Measurements from ENCODE around the gene MOCS2. TPM values are rescaled to one million over a fixed set of nuclear protein-coding genes. Genes with fewer than 3 reads are reported as not detected.

The MOCS2 gene
- total RNA-seq, 1 experiment from 2014 or later: 14.4 TPM

DNA sequence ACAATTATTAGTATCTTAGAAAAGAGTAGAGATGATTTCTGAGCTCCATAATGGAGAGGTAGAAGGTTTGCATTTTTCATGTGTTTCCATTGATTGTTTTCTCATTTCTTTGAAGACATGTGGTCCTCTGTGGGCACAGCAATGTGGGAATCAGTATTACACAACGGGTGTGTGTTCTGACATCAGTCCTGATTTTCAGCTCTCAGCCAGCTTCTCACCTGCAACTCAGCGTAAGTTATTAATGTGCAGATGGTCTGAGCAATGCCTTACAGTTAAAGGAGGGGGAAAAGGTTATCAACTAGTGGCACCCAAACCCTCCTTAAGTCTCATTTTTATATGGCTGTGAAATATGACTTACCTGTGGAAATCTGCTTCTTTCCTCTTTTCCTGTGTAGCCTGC lies 61.3 kb downstream of the MOCS2 start:
- TF ChIP-seq, protein P1, sequence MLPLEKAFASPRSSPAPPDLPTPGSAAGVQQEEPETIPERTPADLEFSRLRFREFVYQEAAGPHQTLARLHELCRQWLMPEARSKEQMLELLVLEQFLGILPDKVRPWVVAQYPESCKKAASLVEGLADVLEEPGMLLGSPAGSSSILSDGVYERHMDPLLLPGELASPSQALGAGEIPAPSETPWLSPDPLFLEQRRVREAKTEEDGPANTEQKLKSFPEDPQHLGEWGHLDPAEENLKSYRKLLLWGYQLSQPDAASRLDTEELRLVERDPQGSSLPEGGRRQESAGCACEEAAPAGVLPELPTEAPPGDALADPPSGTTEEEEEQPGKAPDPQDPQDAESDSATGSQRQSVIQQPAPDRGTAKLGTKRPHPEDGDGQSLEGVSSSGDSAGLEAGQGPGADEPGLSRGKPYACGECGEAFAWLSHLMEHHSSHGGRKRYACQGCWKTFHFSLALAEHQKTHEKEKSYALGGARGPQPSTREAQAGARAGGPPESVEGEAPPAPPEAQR (CRISPR knock-in tag; IDR thresholded peaks at IDR 0.05): no peak
- no peak for TF ChIP-seq ZNF423 (CRISPR knock-in tag; IDR thresholded peaks at IDR 0.05)
- no peak for TF ChIP-seq TCF7 (CRISPR knock-in tag; IDR thresholded peaks at IDR 0.05; ENCODE audit: low read depth)
- TF ChIP-seq TEAD1 (CRISPR knock-in tag; IDR thresholded peaks at IDR 0.05): no peak
- TF ChIP-seq NFE2L1 (CRISPR knock-in tag; IDR thresholded peaks at IDR 0.05): no peak
- no peak for TF ChIP-seq ETV6 (CRISPR knock-in tag; IDR thresholded peaks at IDR 0.05)
- no peak for TF ChIP-seq GTF2I (CRISPR knock-in tag; conservative IDR thresholded peaks at IDR 0.05)
- TF ChIP-seq IRF2 (CRISPR knock-in tag; IDR thresholded peaks at IDR 0.05; ENCODE audit: borderline replicate concordance, low read depth): no peak
- no peak for TF ChIP-seq PRRX2 (CRISPR knock-in tag; IDR thresholded peaks at IDR 0.05)
- no peak for TF ChIP-seq ZNF219 (CRISPR knock-in tag; IDR thresholded peaks at IDR 0.05; ENCODE audit: borderline replicate concordance)
- no peak for TF ChIP-seq AR (CRISPR knock-in tag; IDR thresholded peaks at IDR 0.05)
- no peak for TF ChIP-seq FOXJ3 (CRISPR knock-in tag; IDR thresholded peaks at IDR 0.05; ENCODE audit: borderline replicate concordance)
- TF ChIP-seq ATF2 (CRISPR knock-in tag; IDR thresholded peaks at IDR 0.05; ENCODE audit: borderline replicate concordance, low read depth): no peak
- no peak for TF ChIP-seq MYBL2 (CRISPR knock-in tag; IDR thresholded peaks at IDR 0.05)
- no peak for TF ChIP-seq SMAD3 (CRISPR knock-in tag; IDR thresholded peaks at IDR 0.05; ENCODE audit: borderline replicate concordance)
- no peak for TF ChIP-seq ZNF138 (CRISPR knock-in tag; conservative IDR thresholded peaks at IDR 0.05)
- TF ChIP-seq ATF3 (CRISPR knock-in tag; conservative IDR thresholded peaks at IDR 0.05): no peak
- TF ChIP-seq, protein P2, sequence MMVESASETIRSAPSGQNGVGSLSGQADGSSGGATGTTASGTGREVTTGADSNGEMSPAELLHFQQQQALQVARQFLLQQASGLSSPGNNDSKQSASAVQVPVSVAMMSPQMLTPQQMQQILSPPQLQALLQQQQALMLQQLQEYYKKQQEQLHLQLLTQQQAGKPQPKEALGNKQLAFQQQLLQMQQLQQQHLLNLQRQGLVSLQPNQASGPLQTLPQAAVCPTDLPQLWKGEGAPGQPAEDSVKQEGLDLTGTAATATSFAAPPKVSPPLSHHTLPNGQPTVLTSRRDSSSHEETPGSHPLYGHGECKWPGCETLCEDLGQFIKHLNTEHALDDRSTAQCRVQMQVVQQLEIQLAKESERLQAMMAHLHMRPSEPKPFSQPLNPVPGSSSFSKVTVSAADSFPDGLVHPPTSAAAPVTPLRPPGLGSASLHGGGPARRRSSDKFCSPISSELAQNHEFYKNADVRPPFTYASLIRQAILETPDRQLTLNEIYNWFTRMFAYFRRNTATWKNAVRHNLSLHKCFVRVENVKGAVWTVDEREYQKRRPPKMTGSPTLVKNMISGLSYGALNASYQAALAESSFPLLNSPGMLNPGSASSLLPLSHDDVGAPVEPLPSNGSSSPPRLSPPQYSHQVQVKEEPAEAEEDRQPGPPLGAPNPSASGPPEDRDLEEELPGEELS (CRISPR knock-in tag; IDR thresholded peaks at IDR 0.05): no peak
- Mint-ChIP-seq H3K27me3 (ENCODE audit: low read depth) (no peaks in the 10 kb centered on the region), H3K4me1 (no peaks in the 10 kb centered on the region), H3K36me3 (no peaks in the 10 kb centered on the region), H3K9me3 (no peaks in the 10 kb centered on the region), H3K4me3 (no peak overlapping the region), H3K27ac (no peak overlapping the region)
- ChIA-PET CTCF (interaction anchor here (0.6 to 2.5 kb wide), 3 partner anchors 13 to 1440 kb away, joined by 4 to 14 read pairs (median 4); no protein-coding TSS in a partner anchor), POLR2A (no interaction called here)
- no peak for DNase-seq (ENCODE audit: low spot score)
- ATAC-seq: no peak

Other genes with a start within 250 kb of the MOCS2 start
- 5.3 to 5.5 TPM (median 5.5 TPM) in 3 replicates for gene ITGA2, start 120.4 kb downstream of the MOCS2 start, total RNA-seq (2021)

Data from WTC11 (cell line).